H1 (cell line): Measurements from ENCODE around the gene DMBT1.

Experiments used
- EP300 ChIP-seq, 2 experiments: IDR thresholded peaks; 1 replicate in 1 of 2; 2 replicates in 1 of 2; pipeline ENCODE4 v1.6.1; 2011 to 2012; ENCODE audit warnings: low read depth in 2 of 2, low read length in 2 of 2, mild to moderate bottlenecking in 2 of 2, borderline replicate concordance in 1 of 2, inconsistent platforms in 1 of 2, moderate library complexity in 1 of 2
- EZH2 ChIP-seq: fragments of 200-600 bp; sonication (generic); IDR thresholded peaks from 2 replicates; pipeline ENCODE4 v1.7.1; 2012; ENCODE audit warnings: low read depth, mild to moderate bottlenecking, moderate library complexity, low read length, inconsistent platforms; ENCODE audit not compliant: severe bottlenecking
- MAFK ChIP-seq: IDR thresholded peaks from 2 replicates; pipeline ENCODE4 v1.6.1; 2012; ENCODE audit warnings: low read depth, mild to moderate bottlenecking, improper control_type of control experiment, low read length
- RAD21 ChIP-seq, 2 experiments: IDR thresholded peaks in 1 of 2; conservative IDR thresholded peaks in 1 of 2; 2 replicates each; pipeline ENCODE4 v1.6.1; 2011; ENCODE audit warnings: low read depth in 2 of 2, low read length in 2 of 2, improper control_type of control experiment in 1 of 2, inconsistent platforms in 1 of 2, mild to moderate bottlenecking in 1 of 2, moderate library complexity in 1 of 2
- TEAD4 ChIP-seq: IDR thresholded peaks from 2 replicates; pipeline ENCODE4 v1.6.1; 2012; ENCODE audit warnings: low read depth, low read length, inconsistent platforms, mixed read lengths

GRCh38 chr10:122682522-122682921 is 122.0 kb downstream of the DMBT1 start:
- TF ChIP-seq TEAD4 = no peak
- TF ChIP-seq EZH2 = no peak
- TF ChIP-seq MAFK = no peak
- no peak for TF ChIP-seq RAD21 (IDR thresholded peaks at IDR 0.05 in 1 of 2, conservative IDR thresholded peaks at IDR 0.05 in 1 of 2; ENCODE audit: low read depth in 2 of 2, low read length in 2 of 2)
- TF ChIP-seq EP300 (IDR thresholded peaks at IDR 0.05; ENCODE audit: borderline replicate concordance in 1 of 2, low read depth in 2 of 2, low read length in 2 of 2) = no peak
